GM21515 (cell line): ENCODE data around the gene CNTD1.

Source experiments
- ATAC-seq: cut with Tn5 transposase; IDR thresholded peaks from one replicate; pipeline ENCODE4 v1.9.1; 2021; ENCODE audit not compliant: unreplicated experiment

Gene CNTD1

GRCh38 chr17:42803074-42803883 is 4.6 kb downstream of the CNTD1 start:
- ATAC-seq: no peak

GRCh38 chr17:42804918-42805367 is 6.3 kb downstream of the CNTD1 start:
- no peak for ATAC-seq

GRCh38 chr17:42806249-42806648 is 7.6 kb downstream of the CNTD1 start:
- ATAC-seq: no peak

GRCh38 chr17:42809250-42809649 is 10.6 kb downstream of the CNTD1 start:
- no peak for ATAC-seq

GRCh38 chr17:42814633-42815399 is 16.2 kb downstream of the CNTD1 start:
- no peak for ATAC-seq

GRCh38 chr17:42817866-42818265 is 19.2 kb downstream of the CNTD1 start:
- ATAC-seq: no peak

GRCh38 chr17:42818379-42818778 is 19.7 kb downstream of the CNTD1 start:
- no peak for ATAC-seq

- no peak for ATAC-seq
These were observed 21.4 kb downstream of the CNTD1 start for GRCh38 chr17:42819939-42820535.

GRCh38 chr17:42821176-42821575 is 22.5 kb downstream of the CNTD1 start:
- ATAC-seq: no peak

- ATAC-seq: no peak
These were observed 28.8 kb downstream of the CNTD1 start for GRCh38 chr17:42827472-42827871.

- ATAC-seq: no peak
These were observed 32.3 kb downstream of the CNTD1 start for GRCh38 chr17:42830971-42831370.

GRCh38 chr17:42832213-42832933 is 33.7 kb downstream of the CNTD1 start:
- peak; percentile 21 for ATAC-seq

GRCh38 chr17:42832934-42833766 is 34.5 kb downstream of the CNTD1 start, which contains the start of gene PSME3:
Gene PSME3, plus strand, starts transcription at chr17:42833397. Its CDS starts 235 bp downstream, at chr17:42833632.
- ATAC-seq: peak; percentile 70

- ATAC-seq: peak; percentile 7
These were observed 35.2 kb downstream of the CNTD1 start for GRCh38 chr17:42833767-42834422.

GRCh38 chr17:42835732-42836131 is 37.1 kb downstream of the CNTD1 start:
- ATAC-seq: no peak

GRCh38 chr17:42841975-42842685 is 43.5 kb downstream of the CNTD1 start:
- ATAC-seq: no peak

GRCh38 chr17:42843358-42843934 is 44.8 kb downstream of the CNTD1 start:
- no peak for ATAC-seq

- ATAC-seq: no peak
These were observed 45.6 kb downstream of the CNTD1 start, which contains the start of gene AOC2 for GRCh38 chr17:42844271-42844670. Gene AOC2, plus strand, starts transcription at chr17:42844580. Its CDS starts 47 bp downstream, at chr17:42844627.
